IPS-18c (cell line): ENCODE results near the gene ACTR3.
"Not testable (repeated sequence)": the region's sequence is repeated elsewhere in the genome, so short reads cannot be mapped to it uniquely, and the experiment has no call there.

Source experiments
- H3K4me3 ChIP-seq: 2 replicates; pipeline ENCODE4 v1.7.0; 2013; ENCODE audit warnings: low read depth, mild to moderate bottlenecking, low read length, moderate library complexity; ENCODE audit not compliant: insufficient read depth
- H3K9me3 ChIP-seq: one replicate; pipeline ENCODE4 v1.6.1; 2013; ENCODE audit warnings: mild to moderate bottlenecking, low read length, moderate library complexity; ENCODE audit not compliant: control insufficient read depth, insufficient read depth

ACTR3 gene

GRCh38 chr2:113922784-113923183 is 32.9 kb downstream of the ACTR3 start:
- H3K4me3 ChIP-seq: no peak overlapping the region

GRCh38 chr2:113925884-113926283 is 36.0 kb downstream of the ACTR3 start:
- no peak overlapping the region for H3K4me3 ChIP-seq
- no peaks in the 10 kb centered on the region for H3K9me3 ChIP-seq

More at GRCh38 chr2:113922784-113923183, 32.9 kb downstream of the ACTR3 start:
- no peaks in the 10 kb centered on the region for H3K9me3 ChIP-seq

DNA sequence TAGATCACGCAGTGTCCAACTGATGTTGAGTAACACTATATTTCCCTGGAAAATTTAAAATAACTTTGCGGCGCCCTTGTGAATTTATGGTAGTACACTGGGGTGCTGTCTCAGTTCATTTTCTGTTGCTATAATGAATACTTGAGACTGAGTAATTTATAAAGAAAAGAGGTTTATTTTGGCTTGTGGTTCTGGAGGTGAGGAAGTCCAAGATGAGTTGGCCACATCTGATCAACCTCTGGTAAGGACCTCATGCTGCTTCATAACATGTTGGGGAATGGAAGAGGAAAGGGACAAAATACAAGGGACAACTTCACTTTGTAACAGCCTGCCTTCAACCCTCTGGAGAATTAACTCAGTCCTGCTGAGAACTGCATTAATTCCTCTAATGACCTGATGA is 36.4 kb downstream of the ACTR3 start:
- H3K9me3 ChIP-seq: no peaks in the 10 kb centered on the region
- no peak overlapping the region for H3K4me3 ChIP-seq

- Histone ChIP-seq H3K9me3 (no peaks in the 10 kb centered on the region), H3K4me3 (no peak overlapping the region)
Measured at GRCh38 chr2:113930448-113930847, 40.6 kb downstream of the ACTR3 start.

DNA sequence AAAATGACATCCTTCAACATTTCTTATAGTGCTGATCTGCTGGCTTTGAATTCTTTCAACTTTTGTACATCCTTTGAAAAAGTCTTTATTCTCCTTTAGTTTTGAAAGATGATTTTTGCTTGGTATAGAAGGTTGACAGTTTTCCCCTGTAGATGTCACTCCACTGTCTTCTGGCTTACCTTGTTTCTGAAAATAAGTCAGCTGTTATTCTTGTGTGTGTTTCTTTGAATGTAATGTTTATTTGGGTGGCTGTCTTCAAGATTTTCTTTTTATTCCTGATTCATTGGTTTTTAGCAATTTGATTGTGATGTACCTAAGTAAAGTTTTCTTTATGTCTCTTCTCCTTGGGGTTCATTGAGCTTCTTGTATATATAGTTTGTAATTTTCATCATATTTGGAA is 47.6 kb downstream of the ACTR3 start:
- Histone ChIP-seq H3K9me3 (no peaks in the 10 kb centered on the region), H3K4me3 (no peak overlapping the region)

DNA sequence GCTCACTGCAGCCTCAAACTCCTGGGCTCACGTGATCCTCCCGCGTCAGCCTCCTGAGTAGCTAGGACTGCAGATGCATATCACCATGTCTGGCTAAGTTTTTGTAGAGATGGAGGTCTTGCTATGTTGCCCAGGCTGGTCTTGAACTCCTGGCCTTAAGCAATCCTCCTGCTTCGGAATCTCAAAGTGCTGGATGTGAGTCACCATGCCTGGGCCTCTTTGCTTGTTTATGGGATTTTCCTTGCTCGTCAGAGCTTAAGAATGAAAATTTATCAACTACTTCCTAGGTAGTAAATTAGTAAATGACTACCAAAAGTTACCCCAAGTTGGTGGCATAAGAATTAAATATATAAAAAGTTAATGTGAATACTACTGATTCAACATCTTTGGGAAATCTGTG is 51.0 kb downstream of the ACTR3 start:
- Histone ChIP-seq H3K4me3 (no peak overlapping the region), H3K9me3 (no peaks in the 10 kb centered on the region)

DNA sequence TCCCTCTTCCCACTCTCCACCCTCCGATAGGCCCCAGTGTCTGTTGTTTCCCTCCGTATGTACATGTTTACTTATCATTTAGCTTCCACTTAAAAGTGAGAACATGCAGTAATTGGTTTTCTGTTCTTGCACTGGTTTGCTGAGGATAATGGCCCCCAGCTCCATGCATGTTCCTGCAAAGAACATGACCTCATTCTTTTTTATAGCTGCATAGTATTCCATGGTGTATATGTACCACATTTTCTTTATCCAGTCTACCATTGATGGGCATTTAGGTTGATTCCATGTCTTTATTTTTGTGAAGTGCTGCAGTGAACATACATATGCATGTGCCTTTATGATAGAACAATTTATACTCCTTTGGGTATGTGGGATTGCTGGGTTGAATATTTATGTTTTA is 55.9 kb downstream of the ACTR3 start:
- H3K4me3 ChIP-seq, H3K9me3 ChIP-seq: not testable (repeated sequence)

DNA sequence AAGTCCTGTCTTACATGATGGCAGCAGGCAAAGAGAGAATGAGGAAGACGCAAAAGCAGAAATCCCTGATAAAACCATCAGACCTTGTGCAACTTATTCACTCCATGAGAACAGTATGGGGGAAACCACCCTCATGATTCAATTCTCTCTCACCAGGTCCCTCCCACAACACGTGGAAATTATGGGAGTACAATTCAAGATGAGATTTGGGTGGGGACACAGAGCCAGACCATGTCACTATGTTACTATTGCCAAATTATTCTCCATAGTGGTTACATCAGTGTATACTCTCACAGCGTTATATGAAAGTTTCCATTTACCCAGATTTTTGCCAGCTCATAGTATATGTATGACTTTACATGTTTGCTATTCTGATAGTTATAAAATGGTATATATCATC is 61.0 kb downstream of the ACTR3 start:
- not testable (repeated sequence) for H3K4me3 ChIP-seq, H3K9me3 ChIP-seq

DNA sequence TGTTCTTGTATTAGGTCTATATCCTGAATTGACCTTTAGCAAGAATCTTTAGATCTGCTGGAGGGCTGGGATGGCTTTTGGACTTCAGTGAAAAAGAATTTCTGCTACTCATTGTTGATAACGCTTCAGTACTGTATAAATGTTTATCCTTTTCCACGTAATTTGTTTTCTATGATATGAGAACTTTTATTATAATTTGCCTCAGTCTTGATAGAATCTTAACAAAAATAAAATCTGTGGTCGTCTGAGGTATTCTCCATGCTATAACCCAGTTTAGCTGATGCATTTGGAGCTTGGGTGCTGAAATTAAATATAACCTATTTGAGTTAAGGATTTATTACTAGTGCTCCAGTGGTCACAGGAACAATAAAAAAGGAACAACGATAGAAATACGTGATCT is 71.1 kb downstream of the ACTR3 start:
- Histone ChIP-seq H3K9me3 (no peaks in the 10 kb centered on the region), H3K4me3 (no peak overlapping the region)

DNA sequence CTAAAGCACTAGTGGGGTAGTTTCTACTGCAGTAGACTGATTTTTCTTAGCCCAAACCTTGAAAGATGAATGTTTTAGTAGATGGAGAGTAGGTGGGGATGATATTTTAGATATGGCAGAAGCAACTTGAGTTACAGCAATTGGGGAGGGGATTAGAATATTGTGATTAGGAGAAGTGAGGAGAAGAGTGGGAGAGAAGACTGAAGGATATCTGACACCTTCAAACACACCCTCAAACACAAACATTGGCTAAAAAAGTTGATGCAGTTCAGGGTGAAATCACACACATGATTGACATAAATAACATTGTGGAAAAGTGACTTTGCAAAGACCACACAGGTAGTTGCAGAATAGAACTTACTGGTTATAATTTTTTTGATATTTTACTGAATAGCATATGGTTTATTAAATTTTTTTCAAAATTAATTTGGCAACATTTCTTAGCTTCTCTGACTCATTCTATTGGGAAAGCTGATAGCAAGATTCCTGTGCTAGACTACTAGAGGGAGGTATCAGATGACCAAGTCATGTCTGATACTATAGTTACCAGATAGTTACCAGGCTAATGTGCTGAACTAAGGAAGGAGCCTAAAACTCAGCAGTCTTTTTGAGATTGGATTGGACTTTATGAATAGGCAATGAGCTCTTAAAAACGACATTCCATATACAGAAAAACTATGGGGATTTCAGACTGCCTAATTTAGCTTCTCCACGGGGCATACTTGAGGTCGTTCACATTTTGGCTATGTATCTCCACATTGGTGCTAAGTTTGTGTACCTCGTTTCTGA is 73.0 kb downstream of the ACTR3 start:
- Histone ChIP-seq H3K9me3 (no peaks in the 10 kb centered on the region), H3K4me3 (no peak overlapping the region)

DNA sequence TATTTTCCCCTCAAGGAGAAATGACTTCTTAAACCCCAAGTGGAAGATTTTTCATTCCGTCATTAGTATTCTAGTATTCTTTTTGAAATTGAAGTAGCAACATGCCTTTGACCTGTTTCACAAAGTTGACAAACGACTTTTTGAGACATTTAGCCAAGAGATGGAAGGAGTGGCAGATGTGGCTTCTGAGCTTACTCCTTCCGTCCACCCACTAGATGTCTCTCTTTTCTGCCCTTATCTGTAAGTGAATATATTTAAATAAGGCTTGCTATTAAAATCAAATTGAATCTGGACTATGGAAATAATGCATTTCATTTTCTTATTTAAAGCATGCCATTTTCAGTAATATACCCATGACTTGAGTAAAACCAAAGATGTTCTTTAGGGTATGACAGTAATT is 74.1 kb downstream of the ACTR3 start:
- Histone ChIP-seq H3K9me3 (no peaks in the 10 kb centered on the region), H3K4me3 (no peak overlapping the region)

DNA sequence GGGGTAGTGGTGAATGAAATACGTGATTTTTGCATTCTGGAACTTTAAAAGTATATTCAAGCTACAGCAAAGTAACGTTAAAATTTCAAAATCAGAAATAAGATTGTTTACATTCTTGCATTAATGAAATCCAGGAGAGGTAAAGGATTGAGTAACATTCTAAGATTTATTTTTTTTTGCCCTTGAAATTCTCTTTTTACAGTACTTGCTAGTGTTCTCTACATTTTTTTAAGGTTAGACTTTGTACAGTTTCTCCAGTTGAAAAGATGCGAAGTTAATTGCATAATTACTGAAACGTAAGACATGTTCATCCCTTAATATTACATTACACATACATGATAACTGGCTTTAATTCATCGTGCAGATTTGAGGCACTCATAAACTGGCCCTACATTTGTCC is 74.5 kb downstream of the ACTR3 start:
- H3K9me3 ChIP-seq: no peaks in the 10 kb centered on the region
- H3K4me3 ChIP-seq: no peak overlapping the region

DNA sequence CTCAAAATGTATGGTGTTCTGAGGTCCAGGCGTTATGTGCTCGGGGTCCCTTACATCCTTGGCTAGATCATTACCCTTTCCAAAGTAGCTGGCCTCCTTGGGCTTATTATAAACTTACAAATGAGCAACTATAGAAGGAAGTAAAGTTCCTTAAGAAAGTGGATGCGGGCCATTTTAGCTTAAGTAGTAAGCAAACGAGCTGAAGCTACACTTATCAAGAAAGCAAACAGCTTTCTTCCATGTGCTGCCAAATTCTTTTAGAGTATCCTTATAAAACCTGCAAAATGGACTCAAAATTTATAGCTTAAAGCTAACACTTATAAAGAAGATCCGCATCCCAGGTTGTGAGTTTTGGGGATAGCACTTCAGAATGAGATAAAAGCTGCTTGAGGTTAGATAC is 75.3 kb downstream of the ACTR3 start:
- H3K4me3 ChIP-seq: no peak overlapping the region
- no peaks in the 10 kb centered on the region for H3K9me3 ChIP-seq

DNA sequence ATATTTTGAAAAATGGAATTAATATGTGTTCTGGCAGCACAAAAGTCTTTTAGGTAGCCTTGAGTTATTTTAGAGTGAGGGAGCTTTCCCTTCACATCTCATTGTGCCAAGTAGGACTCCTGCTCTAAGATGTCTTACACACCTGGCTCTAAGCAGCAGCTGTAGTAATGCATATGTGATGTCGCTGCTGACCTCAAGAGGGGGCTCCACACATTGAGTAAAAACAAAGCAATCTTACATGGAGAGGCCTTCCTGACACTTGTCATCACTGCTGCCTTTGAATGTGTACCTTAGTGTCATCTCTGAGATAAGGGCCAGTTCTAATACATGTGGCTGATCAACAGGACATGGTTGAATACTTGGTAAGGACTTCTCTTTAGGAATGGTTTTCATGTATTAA is 75.8 kb downstream of the ACTR3 start:
- no peak overlapping the region for H3K4me3 ChIP-seq
- H3K9me3 ChIP-seq: no peaks in the 10 kb centered on the region

- H3K4me3 ChIP-seq: no peak overlapping the region
- no peaks in the 10 kb centered on the region for H3K9me3 ChIP-seq
Measured at GRCh38 chr2:113966171-113966570, 76.3 kb downstream of the ACTR3 start.

DNA sequence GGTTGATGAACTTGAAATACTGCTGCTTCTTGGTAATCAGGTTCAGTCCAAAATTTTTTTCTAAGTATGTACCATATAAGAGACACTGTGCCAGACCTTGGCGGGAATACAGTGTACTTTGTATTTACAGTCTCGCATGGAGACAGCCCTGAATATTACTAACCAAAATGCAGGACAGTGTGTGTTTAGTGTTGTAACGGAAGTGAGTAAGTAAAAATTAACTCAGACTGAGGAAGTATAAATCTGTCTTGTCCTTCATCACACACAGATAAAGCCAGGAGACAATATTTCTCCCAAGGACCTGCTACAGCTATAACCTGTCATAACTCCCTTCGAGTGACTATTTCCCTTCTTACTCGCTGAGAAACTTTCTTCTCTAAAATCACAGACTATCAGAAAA is 76.9 kb downstream of the ACTR3 start:
- H3K9me3 ChIP-seq: no peaks in the 10 kb centered on the region
- H3K4me3 ChIP-seq: no peak overlapping the region

GRCh38 chr2:113967272-113967671 is 77.4 kb downstream of the ACTR3 start:
- Histone ChIP-seq H3K9me3 (no peaks in the 10 kb centered on the region), H3K4me3 (no peak overlapping the region)

- H3K4me3 ChIP-seq: no peak overlapping the region
- H3K9me3 ChIP-seq: no peaks in the 10 kb centered on the region
Measured at GRCh38 chr2:113972766-113973165, 82.9 kb downstream of the ACTR3 start.

- Histone ChIP-seq H3K9me3 (no peaks in the 10 kb centered on the region), H3K4me3 (no peak overlapping the region)
Measured at GRCh38 chr2:113973810-113974209, 83.9 kb downstream of the ACTR3 start.
